Lung microvascular endothelial cell (primary cell): ENCODE results near the gene COL21A1. TPM values are rescaled to one million over a fixed set of nuclear protein-coding genes. Genes with fewer than 3 reads are reported as not detected.
"Not testable (repeated sequence)": the region's sequence is repeated elsewhere in the genome, so short reads cannot be mapped to it uniquely, and the experiment has no call there.

Source experiments
- DNase-seq, 2 donors: peaks; one replicate each; pipeline versions ENCODE4 v3.0.0 to v3.0.0-alpha.2; 2010; ENCODE audit warnings: low read depth in 2 of 2
- total RNA-seq: library from RNA; depleted of rRNA; stranded (reverse); fragments of >200 nt; gene quantifications from 2 replicates; pipeline ENCODE4 v1.2.1, GENCODE V29; 2014

The COL21A1 gene
- total RNA-seq, 1 donor from 2014 or later: 0.79 TPM

- DNase-seq: no peak
Measured at GRCh38 chr6:56017198-56017597, 230.2 kb downstream of the COL21A1 start.

GRCh38 chr6:56014039-56014438, 233.3 kb downstream of the COL21A1 start:
- DNase-seq: not testable (repeated sequence)

GRCh38 chr6:56009636-56010035, 237.7 kb downstream of the COL21A1 start:
- no peak for DNase-seq
